ENCODE data around the gene TTLL5. TPM values are rescaled to one million over a fixed set of nuclear protein-coding genes. Genes with fewer than 3 reads are reported as not detected.
A peak's percentile ranks its signal among the peaks of the same experiment; 100 is the strongest.

The TTLL5 gene
- polyA plus RNA-seq, 3 donors = 4.2 to 7.2 (median 4.7) TPM

DNA sequence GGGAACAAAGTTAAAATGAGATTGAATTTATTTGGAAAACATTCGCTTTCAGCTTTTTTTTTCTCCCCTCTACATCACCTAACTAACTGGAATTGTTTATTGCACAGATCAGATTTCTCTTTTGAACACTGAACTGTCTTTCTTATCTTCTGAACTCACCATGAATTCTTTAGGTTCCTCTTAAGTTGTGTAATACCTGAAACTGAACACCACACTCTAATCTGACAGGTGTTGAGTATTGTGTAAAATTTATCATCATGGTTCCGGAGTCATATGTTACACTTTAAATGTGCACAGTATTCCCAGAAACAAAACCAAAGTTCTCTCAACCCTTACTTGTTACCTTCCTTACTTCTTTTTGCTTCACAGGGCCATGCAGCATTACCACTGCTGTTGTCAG lies 254.0 kb downstream of the TTLL5 start:
- no peaks in the 10 kb centered on the region for H3K27me3 ChIP-seq (ENCODE audit: control insufficient read depth in 2 of 2, insufficient read depth in 2 of 2, low read length in 2 of 2)
- no peak overlapping the region for H3K9ac ChIP-seq (ENCODE audit: insufficient read depth, low read length, poor library complexity, severe bottlenecking)
- H3K4me1 ChIP-seq (ENCODE audit: control insufficient read depth in 1 of 2, insufficient read depth in 2 of 2, low read length in 2 of 2) = no peaks in the 10 kb centered on the region
- H4K20me1 ChIP-seq (ENCODE audit: insufficient read depth, low read length) = no peaks in the 10 kb centered on the region
- no peak overlapping the region for H3K4me2 ChIP-seq (replicated peaks; ENCODE audit: extremely low read depth, low read length, poor library complexity, severe bottlenecking)
- TF ChIP-seq, protein P1, sequence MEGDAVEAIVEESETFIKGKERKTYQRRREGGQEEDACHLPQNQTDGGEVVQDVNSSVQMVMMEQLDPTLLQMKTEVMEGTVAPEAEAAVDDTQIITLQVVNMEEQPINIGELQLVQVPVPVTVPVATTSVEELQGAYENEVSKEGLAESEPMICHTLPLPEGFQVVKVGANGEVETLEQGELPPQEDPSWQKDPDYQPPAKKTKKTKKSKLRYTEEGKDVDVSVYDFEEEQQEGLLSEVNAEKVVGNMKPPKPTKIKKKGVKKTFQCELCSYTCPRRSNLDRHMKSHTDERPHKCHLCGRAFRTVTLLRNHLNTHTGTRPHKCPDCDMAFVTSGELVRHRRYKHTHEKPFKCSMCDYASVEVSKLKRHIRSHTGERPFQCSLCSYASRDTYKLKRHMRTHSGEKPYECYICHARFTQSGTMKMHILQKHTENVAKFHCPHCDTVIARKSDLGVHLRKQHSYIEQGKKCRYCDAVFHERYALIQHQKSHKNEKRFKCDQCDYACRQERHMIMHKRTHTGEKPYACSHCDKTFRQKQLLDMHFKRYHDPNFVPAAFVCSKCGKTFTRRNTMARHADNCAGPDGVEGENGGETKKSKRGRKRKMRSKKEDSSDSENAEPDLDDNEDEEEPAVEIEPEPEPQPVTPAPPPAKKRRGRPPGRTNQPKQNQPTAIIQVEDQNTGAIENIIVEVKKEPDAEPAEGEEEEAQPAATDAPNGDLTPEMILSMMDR (IDR thresholded peaks at IDR 0.05) = no peak
- Mint-ChIP-seq H3K4me3 (no peak overlapping the region), H3K9me3 (peaks cover 0 to 2% (median 0%) of the 10 kb centered on the region in 7 donors), H3K27ac (no peak overlapping the region), H3K27me3 (ENCODE audit: low read depth in 3 of 3) (peaks cover 0 to 2% (median 0%) of the 10 kb centered on the region in 3 donors), H3K36me3 (peaks cover 0 to 6% of the 10 kb centered on the region in 2 donors), H3K4me1 (no peaks in the 10 kb centered on the region)
- intact Hi-C loops (cut with micrococcal nuclease) = no loop called here
- H3K36me3 ChIP-seq (replicated peaks in 1 of 2; ENCODE audit: control insufficient read depth in 1 of 2, insufficient read depth in 2 of 2, low read length in 2 of 2) = no peaks in the 10 kb centered on the region
- H3K9me3 ChIP-seq (replicated peaks in 1 of 2; ENCODE audit: control insufficient read depth in 1 of 2, insufficient read depth in 1 of 2, low read length in 2 of 2) = no peaks in the 10 kb centered on the region
- H3K79me2 ChIP-seq (ENCODE audit: insufficient read depth, low read length) = no peaks in the 10 kb centered on the region
- no peak overlapping the region for H2AFZ ChIP-seq (ENCODE audit: insufficient read depth, low read depth, low read length, poor library complexity, severe bottlenecking)
- H3K4me3 ChIP-seq (replicated peaks in 1 of 3; ENCODE audit: low read depth in 2 of 3, low read length in 3 of 3) = no peak overlapping the region
- WGBS (ENCODE audit: insufficient coverage) = no CpG with 5 or more reads among the region's 2 CpGs
- DNase-seq = no peak
- H3K27ac ChIP-seq (ENCODE audit: low read depth in 1 of 2, low read length in 2 of 2) = no peak overlapping the region

DNA sequence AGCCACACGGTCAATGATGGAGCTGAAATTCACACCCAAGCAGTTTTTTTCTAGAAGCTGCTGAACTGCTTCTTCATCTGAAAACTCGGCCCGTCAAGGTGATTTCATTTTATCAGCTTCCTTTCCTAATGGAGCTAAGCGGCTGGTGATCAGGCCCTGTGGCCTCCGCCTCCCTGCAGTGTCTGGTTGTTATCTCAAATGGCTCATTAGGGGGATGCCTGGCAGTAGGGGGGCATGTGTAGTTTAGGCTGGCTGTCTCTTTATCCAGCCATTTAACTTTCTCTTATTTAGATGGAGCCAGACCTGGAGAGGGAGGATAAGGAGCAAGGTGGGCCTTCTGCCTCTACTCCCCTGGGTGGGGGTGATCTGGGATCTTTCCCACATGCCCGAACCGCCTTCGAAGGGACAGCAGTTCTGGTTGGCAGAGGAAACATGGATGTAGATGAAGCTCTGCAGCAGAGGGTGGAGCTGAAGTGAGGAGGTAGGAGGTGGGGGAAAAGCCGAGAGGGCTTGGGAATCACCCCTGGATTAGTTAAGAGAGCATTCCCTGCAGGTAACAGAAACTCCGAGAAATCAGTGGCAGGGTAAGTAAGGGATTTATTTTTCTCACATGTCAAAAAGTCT lies 256.4 kb downstream of the TTLL5 start:
- Mint-ChIP-seq H3K27me3 (ENCODE audit: low read depth in 3 of 3) (peaks cover 0 to 2% (median 0%) of the 10 kb centered on the region in 3 donors), H3K27ac (peak overlapping the region in 1 of 7 donors; percentile 75)

More for the DNA sequence above, 256.4 kb downstream of the TTLL5 start:
- no peaks in the 10 kb centered on the region for H3K4me1 ChIP-seq (ENCODE audit: control insufficient read depth in 1 of 2, insufficient read depth in 2 of 2, low read length in 2 of 2)
- H3K9me3 Mint-ChIP-seq = peaks cover 0 to 7% (median 2%) of the 10 kb centered on the region in 7 donors
- no peaks in the 10 kb centered on the region for H3K27me3 ChIP-seq (ENCODE audit: control insufficient read depth in 2 of 2, insufficient read depth in 2 of 2, low read length in 2 of 2)
- H3K9me3 ChIP-seq (replicated peaks in 1 of 2; ENCODE audit: control insufficient read depth in 1 of 2, insufficient read depth in 1 of 2, low read length in 2 of 2) = no peaks in the 10 kb centered on the region
- H3K27ac ChIP-seq (ENCODE audit: low read depth in 1 of 2, low read length in 2 of 2) = no peak overlapping the region
- no peaks in the 10 kb centered on the region for H3K79me2 ChIP-seq (ENCODE audit: insufficient read depth, low read length)
- no peak overlapping the region for H3K4me3 Mint-ChIP-seq
- no peaks in the 10 kb centered on the region for H3K36me3 ChIP-seq (replicated peaks in 1 of 2; ENCODE audit: control insufficient read depth in 1 of 2, insufficient read depth in 2 of 2, low read length in 2 of 2)
- H3K4me3 ChIP-seq (replicated peaks in 1 of 3; ENCODE audit: low read depth in 2 of 3, low read length in 3 of 3) = no peak overlapping the region
- H4K20me1 ChIP-seq (ENCODE audit: insufficient read depth, low read length) = no peaks in the 10 kb centered on the region
- H3K4me1 Mint-ChIP-seq = no peaks in the 10 kb centered on the region
- H3K4me2 ChIP-seq (replicated peaks; ENCODE audit: extremely low read depth, low read length, poor library complexity, severe bottlenecking) = no peak overlapping the region
- no peak overlapping the region for H2AFZ ChIP-seq (ENCODE audit: insufficient read depth, low read depth, low read length, poor library complexity, severe bottlenecking)
- no peak for DNase-seq
- peaks cover 0 to 5% of the 10 kb centered on the region in 2 donors for H3K36me3 Mint-ChIP-seq
- TF ChIP-seq, protein P1 (IDR thresholded peaks at IDR 0.05) = no peak
- WGBS (ENCODE audit: insufficient coverage) = 100% methylated on average over 5 of the region's 10 CpGs
- intact Hi-C loops (cut with micrococcal nuclease) = no loop called here
- no peak overlapping the region for H3K9ac ChIP-seq (ENCODE audit: insufficient read depth, low read length, poor library complexity, severe bottlenecking)

All from CD14-positive monocyte (primary cell).